Measurements from ENCODE around the gene FAHD1.

Gene FAHD1

DNA sequence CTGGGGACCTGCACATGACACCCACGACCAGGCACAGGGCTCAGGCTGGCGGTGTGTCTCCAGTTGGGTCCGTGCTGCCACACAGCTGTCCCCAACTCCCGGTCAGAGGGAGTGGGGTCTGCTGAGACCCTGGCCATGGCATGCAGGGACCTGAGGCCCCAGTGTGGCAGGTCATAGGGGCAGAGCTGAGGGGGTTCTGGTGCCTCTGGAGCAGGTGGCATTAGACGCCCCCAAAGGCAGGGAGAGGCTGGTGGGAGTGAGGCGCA is 40.0 kb upstream of the FAHD1 start:
- TF ChIP-seq, protein P1, sequence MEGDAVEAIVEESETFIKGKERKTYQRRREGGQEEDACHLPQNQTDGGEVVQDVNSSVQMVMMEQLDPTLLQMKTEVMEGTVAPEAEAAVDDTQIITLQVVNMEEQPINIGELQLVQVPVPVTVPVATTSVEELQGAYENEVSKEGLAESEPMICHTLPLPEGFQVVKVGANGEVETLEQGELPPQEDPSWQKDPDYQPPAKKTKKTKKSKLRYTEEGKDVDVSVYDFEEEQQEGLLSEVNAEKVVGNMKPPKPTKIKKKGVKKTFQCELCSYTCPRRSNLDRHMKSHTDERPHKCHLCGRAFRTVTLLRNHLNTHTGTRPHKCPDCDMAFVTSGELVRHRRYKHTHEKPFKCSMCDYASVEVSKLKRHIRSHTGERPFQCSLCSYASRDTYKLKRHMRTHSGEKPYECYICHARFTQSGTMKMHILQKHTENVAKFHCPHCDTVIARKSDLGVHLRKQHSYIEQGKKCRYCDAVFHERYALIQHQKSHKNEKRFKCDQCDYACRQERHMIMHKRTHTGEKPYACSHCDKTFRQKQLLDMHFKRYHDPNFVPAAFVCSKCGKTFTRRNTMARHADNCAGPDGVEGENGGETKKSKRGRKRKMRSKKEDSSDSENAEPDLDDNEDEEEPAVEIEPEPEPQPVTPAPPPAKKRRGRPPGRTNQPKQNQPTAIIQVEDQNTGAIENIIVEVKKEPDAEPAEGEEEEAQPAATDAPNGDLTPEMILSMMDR (IDR thresholded peaks at IDR 0.05; ENCODE audit: low read depth, low read length), result no peak
- DNase-seq (ENCODE audit: extremely low read depth, low read depth), result no peak

DNA sequence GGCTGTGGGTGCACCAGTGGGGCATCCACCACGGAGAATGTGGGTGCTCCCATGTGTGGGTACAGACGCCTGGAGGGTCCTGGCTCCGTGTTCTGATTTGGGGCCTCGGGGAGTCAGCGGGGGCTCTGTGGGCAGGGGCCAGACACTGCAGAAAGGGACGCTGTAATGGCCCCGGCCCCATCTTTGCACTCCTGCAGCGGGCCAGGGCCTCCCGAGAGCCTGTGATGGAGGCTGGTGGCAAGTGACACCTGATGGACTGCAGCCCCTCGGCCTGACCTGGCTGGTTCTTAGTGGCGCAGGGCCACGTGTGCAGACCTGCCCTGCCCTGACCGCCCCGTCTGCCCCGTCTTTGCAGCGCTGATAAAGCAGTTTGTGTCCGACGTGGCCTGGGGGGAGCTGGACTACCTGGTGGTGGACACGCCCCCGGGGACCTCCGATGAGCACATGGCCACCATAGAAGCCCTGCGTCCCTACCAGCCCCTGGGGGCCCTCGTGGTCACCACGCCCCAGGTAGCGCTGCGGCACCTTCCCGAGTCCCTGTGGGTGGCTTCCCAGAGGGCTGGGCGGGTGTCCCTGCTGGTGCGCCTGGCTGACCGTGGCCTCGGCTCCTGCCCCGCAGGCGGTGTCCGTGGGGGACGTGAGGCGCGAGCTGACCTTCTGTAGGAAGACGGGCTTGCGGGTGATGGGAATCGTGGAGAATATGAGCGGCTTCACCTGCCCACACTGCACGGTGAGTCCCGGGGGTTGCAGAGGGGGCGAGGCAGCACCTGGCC is 39.5 kb upstream of the FAHD1 start:
- DNase-seq (ENCODE audit: extremely low read depth, low read depth), result no peak
- TF ChIP-seq, protein P1 (IDR thresholded peaks at IDR 0.05; ENCODE audit: low read depth, low read length), result no peak

DNA sequence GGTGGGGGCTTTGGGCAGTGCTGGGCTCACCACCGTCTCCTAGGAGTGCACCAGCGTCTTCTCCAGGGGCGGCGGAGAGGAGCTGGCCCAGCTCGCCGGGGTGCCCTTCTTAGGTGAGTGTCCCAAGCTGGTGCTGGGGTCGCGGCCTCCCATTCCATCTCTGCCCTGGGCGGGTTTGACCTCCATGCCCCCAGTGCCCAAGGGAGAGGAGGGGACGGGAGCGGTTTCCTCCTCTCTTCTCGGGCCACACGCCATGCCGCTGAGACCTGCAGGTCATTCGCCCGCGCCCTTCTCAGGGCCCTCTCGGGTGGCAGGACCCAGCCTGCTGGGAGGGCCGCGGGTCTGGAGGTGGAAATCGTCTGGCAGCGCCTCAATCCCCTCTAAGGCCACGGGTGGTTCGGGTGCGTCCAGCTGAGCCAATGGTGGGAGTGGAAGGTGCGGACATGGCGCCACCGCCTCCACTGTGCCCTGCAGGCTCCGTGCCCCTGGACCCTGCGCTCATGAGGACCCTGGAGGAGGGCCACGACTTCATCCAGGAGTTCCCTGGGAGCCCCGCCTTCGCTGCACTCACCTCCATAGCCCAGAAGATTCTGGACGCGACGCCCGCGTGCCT is 38.8 kb upstream of the FAHD1 start:
- TF ChIP-seq, protein P1 (IDR thresholded peaks at IDR 0.05; ENCODE audit: low read depth, low read length), result no peak

DNA sequence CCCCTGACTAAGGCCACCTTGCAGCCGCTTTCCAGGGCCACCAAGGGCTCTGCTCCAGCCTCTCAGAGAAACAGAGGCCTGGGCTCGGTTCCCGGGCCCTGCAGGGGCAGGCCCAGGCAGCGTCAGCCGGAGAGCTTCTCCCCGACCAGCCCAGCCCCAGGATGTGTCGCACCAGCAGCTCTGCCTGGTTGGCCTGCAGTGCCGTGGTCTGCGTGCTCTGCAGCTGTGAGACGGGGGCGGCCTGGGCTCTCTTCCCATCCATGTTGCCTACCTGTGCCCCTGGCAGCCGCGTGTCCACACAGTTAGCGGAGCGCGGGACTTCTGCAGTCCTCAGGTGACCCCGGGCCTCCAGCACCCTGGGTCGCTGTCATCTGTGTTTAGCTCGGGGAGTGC is 38.3 kb upstream of the FAHD1 start:
- DNase-seq (ENCODE audit: extremely low read depth, low read depth), result no peak
- TF ChIP-seq, protein P1 (IDR thresholded peaks at IDR 0.05; ENCODE audit: low read depth, low read length), result no peak

More for the DNA sequence above, 38.8 kb upstream of the FAHD1 start:
- no peak for DNase-seq (ENCODE audit: extremely low read depth, low read depth)

DNA sequence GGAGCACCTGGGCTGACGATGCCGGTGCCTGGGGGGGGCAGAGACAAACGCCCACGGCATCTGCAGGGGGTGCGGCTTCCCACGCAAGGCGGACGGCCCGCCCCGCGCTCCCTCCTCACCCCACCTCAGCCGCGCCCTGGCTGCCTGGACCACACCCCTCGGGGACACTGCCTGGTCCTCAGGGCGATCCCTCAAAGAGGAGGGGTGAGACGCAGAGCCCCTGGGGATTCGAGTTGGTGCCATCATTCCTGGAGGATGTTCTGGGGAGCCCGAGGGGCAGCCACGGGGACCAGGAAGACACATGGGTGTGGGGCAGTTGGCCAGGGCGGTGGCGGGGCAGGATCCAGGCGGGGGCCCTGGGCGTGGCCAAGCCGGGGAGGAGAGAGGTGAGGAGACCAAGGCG is 37.4 kb upstream of the FAHD1 start:
- no peak for DNase-seq (ENCODE audit: extremely low read depth, low read depth)
- TF ChIP-seq, protein P1 (IDR thresholded peaks at IDR 0.05; ENCODE audit: low read depth, low read length), result no peak

DNA sequence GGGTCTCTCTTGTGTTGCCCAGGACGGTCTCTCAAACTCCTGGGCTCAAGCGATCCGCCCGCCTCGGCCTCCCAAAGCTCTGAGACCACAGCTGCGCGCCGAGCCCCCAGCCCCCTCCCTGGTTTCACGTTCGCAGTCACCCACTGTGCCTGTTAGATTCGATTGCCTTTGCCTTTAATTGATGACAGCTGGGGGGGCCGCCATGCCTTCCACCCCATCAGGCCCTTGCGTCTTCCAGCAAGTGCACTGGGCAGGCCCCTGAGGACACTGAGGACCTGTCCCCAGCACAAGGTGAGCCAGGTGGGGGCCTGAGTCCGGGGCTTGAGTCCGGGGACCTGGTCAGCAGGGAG is 36.8 kb upstream of the FAHD1 start:
- no peak for DNase-seq (ENCODE audit: extremely low read depth, low read depth)
- TF ChIP-seq, protein P1 (IDR thresholded peaks at IDR 0.05; ENCODE audit: low read depth, low read length), result no peak

DNA sequence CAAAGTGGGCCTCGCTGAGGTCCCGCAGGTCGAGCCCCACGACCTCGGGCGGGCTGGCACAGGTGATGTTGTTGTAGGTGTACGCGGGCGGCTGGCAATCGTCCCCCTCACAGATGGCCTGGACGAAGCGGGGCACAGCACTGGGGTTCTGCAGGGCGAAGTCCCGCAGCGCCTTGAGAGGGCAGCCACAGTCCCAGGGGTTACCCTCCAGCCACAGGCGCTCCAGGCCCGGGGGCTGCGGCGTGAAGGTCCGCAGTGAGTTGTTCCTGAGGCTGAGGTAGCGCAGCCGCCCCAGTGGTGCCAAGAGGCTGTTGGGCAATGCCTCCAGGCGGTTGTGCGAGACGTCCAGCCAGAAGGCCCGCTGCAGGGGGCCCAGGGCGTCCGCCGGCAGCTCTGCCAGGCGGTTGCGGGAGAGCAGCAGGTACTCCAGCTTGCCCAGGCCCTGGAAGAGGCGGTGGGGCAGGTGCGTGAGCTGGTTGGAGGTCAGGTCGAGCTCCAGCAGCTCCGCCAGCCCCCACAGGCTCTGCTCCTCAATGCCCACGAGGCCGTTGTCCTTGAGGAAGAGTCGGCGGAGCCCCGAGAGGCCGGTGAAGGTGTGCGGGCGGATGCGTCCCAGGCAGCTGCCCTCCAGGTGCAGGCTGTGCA is 36.3 kb upstream of the FAHD1 start:
- no peak for DNase-seq (ENCODE audit: extremely low read depth, low read depth)
- TF ChIP-seq, protein P1 (IDR thresholded peaks at IDR 0.05; ENCODE audit: low read depth, low read length), result no peak

Measured in AG09319 (cell line).